DMS53 treated with DMSO at 0.1 percent for 48 hours (cell line): Measurements from ENCODE around the gene TIAM2.
A peak's percentile ranks its signal among the peaks of the same experiment; 100 is the strongest.
"Not testable (repeated sequence)": the region's sequence is repeated elsewhere in the genome, so short reads cannot be mapped to it uniquely, and the experiment has no call there.

Experiments used
- DNase-seq: peaks from one replicate; lab custom pipeline; 2025; ENCODE audit not compliant: unreplicated experiment; lab: John Stamatoyannopoulos, UW

Gene TIAM2

DNA sequence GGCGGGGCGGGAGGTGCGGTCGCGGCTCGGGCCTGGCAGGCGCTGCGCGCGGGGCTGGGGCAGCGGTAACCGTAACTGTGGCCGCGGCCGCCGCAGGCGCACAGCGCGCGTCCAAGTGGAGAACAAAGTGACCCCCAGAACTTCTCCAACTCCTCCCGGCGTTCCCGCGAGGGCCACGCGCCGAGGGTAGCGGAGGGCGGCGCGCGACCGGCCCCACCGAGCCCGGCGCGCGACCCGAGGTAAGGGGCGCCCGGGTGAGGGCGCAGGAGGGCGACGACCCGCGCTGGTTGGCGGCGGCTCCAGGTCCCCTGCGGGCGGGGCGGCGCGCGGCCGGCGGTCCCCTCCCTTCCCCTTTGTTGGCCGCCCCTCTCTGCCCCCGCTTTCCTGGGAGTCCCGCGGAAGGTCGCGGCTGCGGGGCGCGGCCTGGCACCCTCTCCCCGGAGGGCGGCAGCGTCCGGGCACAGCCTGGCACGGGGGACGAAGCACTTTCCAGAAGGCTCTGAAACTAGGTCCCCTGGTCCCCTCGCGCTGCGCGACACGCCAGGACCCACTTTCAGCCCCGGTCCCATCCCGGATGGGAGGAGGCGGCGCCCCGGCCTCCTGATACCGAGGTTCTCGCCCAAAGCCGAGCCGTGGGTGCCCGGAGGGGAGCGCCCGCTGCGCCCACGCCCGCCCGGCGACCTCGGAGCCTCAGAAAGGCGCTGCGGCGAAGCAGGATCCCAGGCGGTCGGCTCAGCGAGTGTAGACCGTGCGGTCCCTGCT lies at the start of gene TIAM2:
TIAM2 (plus strand) TSS at position 62 of the 762 bp plus-strand sequence. CDS start 133,909 bp downstream, outside the sequence.
- DNase-seq = no peak

- no peak for DNase-seq
Measured at GRCh38 chr6:154950979-154951344, 44.2 kb upstream of the TIAM2 start.

GRCh38 chr6:154951345-154952200 lies 43.5 kb upstream of the TIAM2 start:
- DNase-seq = no peak

DNA sequence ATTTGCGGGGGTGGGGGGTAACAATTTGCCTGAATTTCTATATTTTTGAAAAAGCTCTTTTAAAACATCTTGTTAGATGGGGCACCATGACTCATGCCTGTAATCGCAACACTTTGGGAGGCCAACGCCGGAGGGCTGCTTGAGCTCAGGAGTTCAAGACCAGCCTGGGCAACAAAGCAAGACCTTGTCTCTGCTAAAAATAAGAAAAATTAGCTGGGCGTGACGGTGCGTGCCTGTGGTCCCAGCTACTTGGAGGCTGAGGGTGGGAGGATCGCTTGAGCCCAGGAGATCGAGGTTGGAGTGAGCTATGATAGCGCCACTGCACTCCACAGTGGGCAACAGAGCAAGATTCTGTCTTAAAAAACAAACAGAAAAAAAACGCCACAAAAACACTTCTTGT lies 41.5 kb upstream of the TIAM2 start:
- DNase-seq = no peak

DNA sequence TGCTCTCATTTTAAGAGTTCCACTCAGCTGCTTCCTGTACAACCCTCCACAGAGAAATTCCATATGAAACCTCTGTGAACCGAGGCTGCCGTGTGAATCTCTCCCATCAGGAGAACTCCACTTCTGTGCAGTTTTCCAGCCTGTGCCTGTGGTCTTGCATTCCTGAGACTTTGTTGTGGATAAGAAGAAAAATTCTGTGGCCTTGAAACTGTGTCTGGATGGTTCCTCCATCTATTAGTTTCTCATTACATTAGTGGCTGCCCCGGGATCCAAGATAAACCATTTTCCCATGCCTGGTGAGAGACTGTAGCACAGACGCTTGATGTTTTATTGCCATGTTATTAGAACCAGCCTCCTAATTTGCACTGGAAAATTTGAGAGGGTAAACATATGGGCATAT lies 40.8 kb upstream of the TIAM2 start:
- no peak for DNase-seq

DNA sequence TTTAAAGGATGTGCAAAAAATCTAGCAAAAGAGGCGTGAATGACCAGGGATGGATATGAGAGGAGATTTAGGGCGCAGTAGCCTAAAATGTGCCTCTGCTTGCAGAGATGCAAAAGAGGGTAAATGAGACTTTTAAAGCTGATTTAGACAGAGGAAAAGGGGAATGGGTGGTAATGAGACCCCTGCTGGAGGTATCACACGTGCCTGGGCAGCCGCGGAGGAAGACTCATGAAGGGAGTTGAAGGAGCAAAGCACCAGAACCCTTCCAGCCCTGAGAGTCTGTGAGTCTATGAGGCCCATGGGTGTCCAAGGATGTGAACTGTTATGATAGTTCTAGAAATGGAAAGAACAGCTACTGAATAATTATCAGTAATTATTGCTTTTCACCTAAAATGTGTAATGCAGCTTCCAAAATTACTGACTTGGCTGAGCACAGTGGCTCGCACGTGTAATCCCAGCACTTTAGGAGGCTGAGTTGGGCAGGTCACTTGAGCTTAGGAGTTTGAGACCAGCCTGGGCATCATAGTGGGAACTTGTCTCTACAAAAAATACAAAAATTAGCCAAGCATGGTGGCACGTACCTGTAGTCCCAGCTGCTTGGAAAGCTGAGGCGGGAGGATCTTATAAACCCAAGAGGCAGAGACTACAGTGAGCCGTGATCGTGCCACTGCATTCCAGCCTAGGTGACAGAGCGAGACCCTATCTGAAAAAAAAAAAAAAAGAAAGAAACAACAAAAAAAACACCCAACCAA lies 38.2 kb upstream of the TIAM2 start:
- DNase-seq = no peak

DNA sequence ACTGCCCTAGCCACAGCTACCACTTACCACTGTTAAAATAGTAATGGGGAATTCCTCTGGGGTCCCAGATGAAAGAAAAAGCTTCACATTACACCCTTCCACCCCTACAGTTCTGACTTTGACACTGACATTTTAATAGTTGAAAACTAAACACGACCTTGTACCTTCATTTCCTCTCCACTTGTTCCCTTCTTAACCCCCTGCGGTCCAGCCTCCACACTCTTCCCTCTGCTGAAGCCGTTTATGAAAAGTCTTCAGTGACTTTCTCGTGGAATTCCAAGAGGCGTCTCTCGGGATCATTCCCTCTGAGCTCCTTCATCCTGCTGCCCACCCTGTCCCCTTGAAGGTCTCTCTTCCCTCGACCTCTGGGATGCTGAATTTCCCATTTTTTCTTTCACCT lies 36.6 kb upstream of the TIAM2 start:
- no peak for DNase-seq

DNA sequence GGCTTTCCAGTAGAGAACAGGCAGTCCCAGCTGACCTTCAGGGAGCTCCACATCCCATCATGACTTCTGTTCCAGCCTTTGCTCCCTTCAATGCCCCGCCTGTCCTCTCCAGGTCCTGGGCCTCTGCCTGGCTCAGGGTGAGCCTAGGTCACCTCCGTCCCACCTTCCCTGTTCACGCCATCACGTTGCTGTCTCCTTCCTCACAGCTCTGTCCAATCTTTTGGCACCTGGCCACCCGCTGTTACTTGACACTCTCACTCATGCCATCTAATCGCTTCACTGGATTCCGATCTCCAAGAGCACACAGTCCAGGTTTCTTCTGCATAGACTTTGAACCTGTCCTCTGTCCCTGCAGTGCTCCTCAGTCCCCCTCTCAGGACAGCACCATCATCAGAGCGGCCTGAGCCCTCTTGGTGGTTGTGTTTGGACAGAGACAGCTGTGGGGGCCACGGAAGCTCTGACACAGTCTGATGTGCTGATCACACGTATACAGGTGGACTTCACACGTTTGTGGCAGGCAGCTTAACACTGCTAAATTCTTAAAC lies 34.7 kb upstream of the TIAM2 start:
- DNase-seq = no peak

DNA sequence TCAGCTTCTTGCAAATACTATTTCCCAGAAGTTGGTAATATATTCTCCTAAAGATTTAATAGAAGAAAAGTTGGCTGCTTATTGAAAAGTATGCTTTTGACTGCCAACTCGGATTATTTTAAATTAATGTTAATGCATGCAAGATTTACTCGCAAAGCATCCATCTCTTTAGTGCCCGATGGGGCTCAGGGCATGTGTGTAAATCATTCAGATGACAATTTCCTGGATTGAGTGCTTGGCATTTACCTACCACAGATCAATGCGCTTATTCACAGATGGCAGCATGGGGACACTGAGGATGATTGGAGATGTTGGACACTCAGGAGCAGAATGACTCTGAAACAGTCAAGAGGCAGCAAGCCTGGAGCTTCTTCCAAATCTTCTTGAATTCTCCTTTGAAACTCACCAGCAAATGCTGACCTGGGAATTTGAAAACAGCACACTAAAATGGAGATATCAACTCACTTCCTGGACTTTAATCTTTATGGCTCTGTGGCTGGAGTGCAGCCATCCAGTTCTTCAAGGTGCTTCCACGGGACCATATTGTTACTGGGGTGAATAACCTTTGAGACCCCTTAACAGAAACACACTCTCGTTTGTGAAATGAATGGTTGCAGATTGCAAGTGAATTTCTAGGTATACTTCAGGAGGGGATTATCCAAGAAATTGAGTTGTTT lies 34.1 kb upstream of the TIAM2 start:
- DNase-seq = no peak

DNA sequence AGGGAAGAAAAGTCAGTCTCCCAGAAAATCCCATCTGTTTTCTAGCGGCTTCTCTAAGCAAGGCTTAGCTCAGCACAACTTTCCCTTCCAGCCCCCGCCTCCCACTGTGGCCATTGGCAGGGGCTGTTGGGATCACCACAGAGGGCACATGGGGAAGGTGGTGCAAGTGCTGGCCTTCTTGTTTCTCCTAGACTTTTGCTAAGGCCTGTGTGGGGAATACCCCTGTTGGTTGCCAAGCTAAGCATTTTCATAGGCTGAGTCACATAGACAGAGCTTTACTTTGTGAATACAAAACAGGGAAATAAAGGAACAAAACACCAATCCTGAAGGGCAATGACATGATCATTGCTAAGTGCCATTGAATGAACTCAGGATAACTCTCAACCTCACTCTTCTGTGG lies 32.4 kb upstream of the TIAM2 start:
- no peak for DNase-seq

DNA sequence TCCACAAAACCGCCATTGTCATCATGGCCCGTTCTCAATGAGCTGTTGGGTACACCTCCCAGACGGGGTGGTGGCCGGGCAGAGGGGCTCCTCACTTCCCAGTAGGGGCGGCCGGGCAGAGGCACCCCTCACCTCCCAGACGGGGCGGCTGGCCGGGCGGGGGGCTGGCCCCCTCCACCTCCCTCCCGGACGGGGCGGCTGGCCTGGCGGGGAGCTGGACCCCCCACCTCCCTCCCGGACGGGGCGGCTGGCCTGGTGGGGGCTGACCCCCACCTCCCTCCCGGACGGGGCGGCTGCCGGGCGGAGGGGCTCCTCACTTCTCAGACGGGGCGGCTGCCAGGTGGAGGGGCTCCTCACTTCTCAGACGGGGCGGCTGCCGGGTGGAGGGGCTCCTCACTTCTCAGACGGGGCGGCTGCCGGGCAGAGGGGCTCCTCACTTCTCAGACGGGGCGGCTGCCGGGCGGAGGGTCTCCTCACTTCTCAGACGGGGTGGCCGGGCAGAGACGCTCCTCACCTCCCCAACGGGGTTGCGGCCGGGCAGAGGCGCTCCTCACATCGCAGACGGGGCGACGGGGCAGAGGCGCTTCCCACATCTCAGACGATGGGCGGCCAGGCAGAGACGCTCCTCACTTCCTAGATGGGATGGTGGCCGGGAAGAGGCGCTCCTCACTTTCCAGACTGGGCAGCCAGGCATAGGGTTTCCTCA lies 28.9 kb upstream of the TIAM2 start:
- not testable (repeated sequence) for DNase-seq

- DNase-seq = no peak
Measured at GRCh38 chr6:154969796-154970195, 25.3 kb upstream of the TIAM2 start.

GRCh38 chr6:154974485-154975149 lies 20.5 kb upstream of the TIAM2 start:
- DNase-seq = no peak

DNA sequence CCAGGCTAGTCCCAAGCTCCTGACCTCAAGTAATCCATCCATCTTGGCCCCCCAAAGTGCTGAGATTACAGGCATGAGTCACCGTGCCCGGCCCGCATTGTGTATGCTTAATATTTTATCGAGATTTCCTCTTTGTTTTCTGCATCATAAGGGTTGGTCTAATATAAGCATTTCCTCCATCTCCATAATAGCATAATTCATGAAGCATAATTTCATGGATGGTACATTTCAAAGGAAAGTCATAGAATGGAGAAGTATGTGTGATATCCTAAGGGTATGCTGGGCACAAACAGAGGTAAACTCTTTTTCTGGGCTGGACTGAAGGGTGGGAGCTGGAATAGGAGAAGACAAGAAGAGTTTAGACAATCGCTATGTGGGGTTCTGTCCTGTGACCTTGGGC lies 17.5 kb upstream of the TIAM2 start:
- no peak for DNase-seq

DNA sequence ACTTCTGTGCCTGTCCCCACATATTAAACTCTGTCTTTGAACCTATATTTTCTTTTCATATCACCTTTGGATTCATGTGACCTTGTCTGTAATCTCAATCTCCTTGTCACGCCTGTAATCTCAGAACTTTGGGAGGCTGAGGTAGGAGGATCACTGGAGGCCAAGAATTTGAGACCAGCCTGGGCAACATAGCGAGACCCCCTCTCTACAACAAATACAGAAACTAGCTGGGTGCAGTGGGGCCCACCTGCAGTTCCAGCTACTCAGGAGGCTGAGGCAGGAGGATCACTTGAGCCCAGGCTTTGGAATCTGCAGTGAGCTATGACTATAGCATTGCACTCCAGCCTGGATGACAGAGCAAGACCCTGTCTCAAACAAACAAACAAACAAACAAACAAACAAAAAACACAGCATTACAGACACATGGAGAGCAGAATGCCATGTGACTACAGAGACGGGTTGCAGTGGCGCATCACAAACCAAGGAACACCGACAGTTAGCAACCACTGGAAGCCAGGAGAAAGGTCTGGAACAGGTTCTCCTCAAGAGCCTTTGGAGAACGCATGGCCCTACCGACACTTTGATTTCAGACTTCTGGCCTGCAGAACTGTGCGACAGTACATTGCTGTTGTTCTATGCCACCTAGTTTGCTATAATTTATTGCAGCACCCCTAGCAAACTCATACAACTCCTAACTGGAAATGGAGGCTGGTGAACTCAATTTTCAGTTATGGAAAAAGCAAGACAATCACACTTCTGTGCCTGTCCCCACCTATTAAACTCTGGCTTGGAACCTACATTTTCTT lies 14.6 kb upstream of the TIAM2 start:
- DNase-seq = no peak

GRCh38 chr6:154981079-154981870 lies 13.8 kb upstream of the TIAM2 start:
- DNase-seq = peak; percentile 37

- DNase-seq = no peak
Measured at GRCh38 chr6:154984146-154984545, 11.0 kb upstream of the TIAM2 start.

GRCh38 chr6:154986787-154987235 lies 8.3 kb upstream of the TIAM2 start:
- DNase-seq = no peak
